GM12891 (cell line): ENCODE measurements around the gene MAST1.

Experiments
- DNase-seq: peaks from one replicate; pipeline ENCODE4 v3.0.0; 2011; ENCODE audit warnings: low spot score; ENCODE audit not compliant: insufficient read length
- FAIRE-seq: peaks from 2 replicates; lab custom pipeline; 2011; peaks lifted over from hg19 to GRCh38; lab: Jason Lieb, UNC
- PAX5 ChIP-seq: IDR thresholded peaks from 2 replicates; pipeline ENCODE4 v1.6.1; 2011; ENCODE audit warnings: low read length, moderate library complexity, mild to moderate bottlenecking; ENCODE audit not compliant: insufficient read depth, severe bottlenecking
- POLR2A ChIP-seq: IDR thresholded peaks from 2 replicates; pipeline ENCODE4 v1.6.1; 2011; ENCODE audit warnings: low read depth, low read length, control low read depth
- POLR2AphosphoS5 ChIP-seq: IDR thresholded peaks from 2 replicates; pipeline ENCODE4 v1.6.1; 2011; ENCODE audit warnings: low read depth, low read length, control low read depth
- POU2F2 ChIP-seq: IDR thresholded peaks from 2 replicates; pipeline ENCODE4 v1.6.1; 2011; ENCODE audit warnings: low read depth, mild to moderate bottlenecking, control low read depth, low read length, moderate library complexity
- SPI1 ChIP-seq: IDR thresholded peaks from 2 replicates; pipeline ENCODE4 v1.6.1; 2011; ENCODE audit warnings: low read depth, low read length, control low read depth
- TAF1 ChIP-seq: IDR thresholded peaks from 2 replicates; pipeline ENCODE4 v1.6.1; 2011; ENCODE audit warnings: low read depth, low read length, control low read depth

Gene MAST1

GRCh38 chr19:12918253-12918652 is 79.9 kb downstream of the MAST1 start:
- TF ChIP-seq PAX5, result no peak
- TF ChIP-seq SPI1, result no peak
- TF ChIP-seq TAF1, result no peak
- no peak for TF ChIP-seq POU2F2
- TF ChIP-seq POLR2AphosphoS5, result no peak
- no peak for TF ChIP-seq POLR2A
- FAIRE-seq, result no peak
- no peak for DNase-seq

GRCh38 chr19:12921047-12921446 is 82.7 kb downstream of the MAST1 start:
- DNase-seq, result no peak
- TF ChIP-seq SPI1, result no peak
- no peak for TF ChIP-seq TAF1
- no peak for TF ChIP-seq PAX5
- TF ChIP-seq POLR2A, result no peak
- TF ChIP-seq POLR2AphosphoS5, result no peak
- TF ChIP-seq POU2F2, result no peak
- FAIRE-seq, result no peak

GRCh38 chr19:12922959-12923358 is 84.6 kb downstream of the MAST1 start:
- no peak for DNase-seq
- no peak for FAIRE-seq
- no peak for TF ChIP-seq POU2F2
